ENCODE measurements around the gene GNS.

The GNS gene

DNA sequence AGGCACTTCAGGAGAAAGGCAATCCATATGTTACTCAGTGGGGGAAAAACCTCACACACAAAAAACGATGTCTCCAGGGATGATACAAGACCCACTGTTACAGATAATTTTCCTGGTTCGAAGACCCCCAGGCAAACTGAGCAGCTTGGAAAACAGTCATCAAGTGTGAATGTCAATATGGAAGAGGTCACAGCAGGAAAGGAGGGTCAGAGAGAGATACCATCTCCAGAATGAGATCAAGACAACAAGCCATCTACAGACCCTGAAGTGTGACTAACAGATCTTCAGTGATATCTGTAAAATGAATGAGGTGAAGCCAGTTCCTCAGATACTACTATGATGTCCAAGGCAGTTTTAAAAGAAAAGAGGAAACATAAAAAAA is 28.6 kb downstream of the GNS start:
- DNase-seq (ENCODE audit: low read depth) = no peak
- H3K4me3 ChIP-seq (ENCODE audit: low read depth, low read length) = no peak overlapping the region
- TF ChIP-seq CTCF (IDR thresholded peaks at IDR 0.05; ENCODE audit: low read depth, low read length, missing control alignments) = no peak

- TF ChIP-seq CTCF (IDR thresholded peaks at IDR 0.05; ENCODE audit: low read depth, low read length, missing control alignments) = no peak
- DNase-seq (ENCODE audit: low read depth) = no peak
- no peak overlapping the region for H3K4me3 ChIP-seq (ENCODE audit: low read depth, low read length)
Measured at GRCh38 chr12:64729909-64730587, 29.2 kb downstream of the GNS start.

DNA sequence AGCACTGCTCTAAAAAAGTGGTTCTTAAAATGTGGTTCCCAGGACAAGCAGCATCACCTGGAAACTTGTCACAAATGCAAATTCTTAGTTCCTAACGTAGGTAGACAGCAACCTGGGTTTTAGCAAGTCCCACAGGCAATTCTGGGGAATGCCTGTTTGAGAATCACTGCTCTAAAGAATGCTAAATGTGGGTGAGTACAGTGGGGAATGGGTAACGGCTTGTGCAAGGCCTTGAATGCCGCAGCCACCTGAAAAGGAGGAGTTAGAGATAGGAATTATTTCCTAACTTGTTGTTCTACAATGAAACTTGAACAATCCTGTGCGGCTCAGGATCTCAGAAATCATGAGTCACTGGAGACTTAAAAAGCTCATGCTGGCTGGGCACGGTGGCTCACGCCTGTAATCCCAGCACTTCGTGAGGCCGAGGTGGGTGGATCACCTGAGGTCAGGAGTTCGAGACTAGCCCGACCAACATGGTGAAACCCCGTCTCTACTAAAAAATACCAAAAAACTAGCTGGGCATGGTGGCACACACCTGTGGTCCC is 34.9 kb downstream of the GNS start:
- TF ChIP-seq CTCF (IDR thresholded peaks at IDR 0.05; ENCODE audit: low read depth, low read length, missing control alignments) = no peak
- DNase-seq (ENCODE audit: low read depth) = no peak
- no peak overlapping the region for H3K4me3 ChIP-seq (ENCODE audit: low read depth, low read length)

DNA sequence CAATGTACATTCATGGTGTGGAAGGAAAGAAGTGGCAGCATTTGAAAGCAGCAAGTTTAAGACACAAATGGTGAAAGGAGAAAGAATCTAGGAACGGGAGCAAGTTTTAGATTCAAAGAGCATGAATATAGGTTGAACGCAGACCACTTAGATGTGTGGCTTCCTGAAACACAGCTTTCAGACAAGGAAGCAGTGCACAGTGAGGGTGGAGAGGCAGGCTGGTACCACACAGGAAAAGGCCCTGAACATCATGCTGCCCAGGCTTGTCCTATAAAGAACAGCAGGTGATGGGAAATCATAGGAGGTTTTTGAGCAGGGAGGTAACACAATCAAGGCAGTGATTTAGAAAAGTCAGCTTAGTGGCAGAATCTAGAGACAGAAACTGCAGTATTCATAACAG is 35.6 kb downstream of the GNS start:
- no peak for DNase-seq (ENCODE audit: low read depth)
- TF ChIP-seq CTCF (IDR thresholded peaks at IDR 0.05; ENCODE audit: low read depth, low read length, missing control alignments) = no peak
- no peak overlapping the region for H3K4me3 ChIP-seq (ENCODE audit: low read depth, low read length)

DNA sequence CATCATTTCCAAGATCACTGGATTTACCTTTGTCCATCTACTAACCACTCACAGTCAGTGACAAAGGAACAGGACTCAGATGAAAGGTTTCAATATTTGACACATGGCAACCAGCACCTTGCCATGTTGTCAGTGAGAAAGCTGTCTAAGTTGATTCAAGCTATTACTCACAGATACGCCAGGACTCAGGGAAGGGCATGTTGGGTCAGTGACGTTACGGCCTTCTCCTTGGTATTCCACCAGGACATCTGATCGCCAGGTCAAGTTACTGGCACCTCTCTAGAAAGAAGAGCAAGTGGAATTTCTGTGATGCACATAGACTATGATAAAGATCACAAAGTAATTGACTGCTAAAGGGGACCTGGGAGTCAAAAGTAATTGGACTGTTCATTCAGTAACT is 36.4 kb downstream of the GNS start:
- no peak for DNase-seq (ENCODE audit: low read depth)
- TF ChIP-seq CTCF (IDR thresholded peaks at IDR 0.05; ENCODE audit: low read depth, low read length, missing control alignments) = no peak
- no peak overlapping the region for H3K4me3 ChIP-seq (ENCODE audit: low read depth, low read length)

DNA sequence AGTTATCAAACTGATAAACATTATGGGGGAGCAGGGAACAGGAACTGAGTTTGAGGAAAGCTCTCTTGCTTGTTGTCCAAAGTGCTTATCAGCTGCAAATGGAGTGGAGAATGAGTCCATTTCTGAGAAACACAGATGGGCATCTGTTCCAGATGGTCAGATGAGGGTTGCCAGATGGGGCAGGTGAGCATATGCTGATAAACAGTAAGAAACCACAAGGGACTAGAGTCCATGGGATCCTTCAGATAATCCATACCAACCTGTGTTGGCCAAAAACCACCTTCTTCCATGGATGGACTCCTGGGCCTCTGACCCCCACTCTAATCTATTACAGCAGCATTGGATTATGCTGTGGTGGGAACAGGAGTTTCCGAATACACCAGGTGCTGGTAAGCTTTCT is 38.3 kb downstream of the GNS start:
- TF ChIP-seq CTCF (IDR thresholded peaks at IDR 0.05; ENCODE audit: low read depth, low read length, missing control alignments) = no peak
- H3K4me3 ChIP-seq (ENCODE audit: low read depth, low read length) = no peak overlapping the region
- DNase-seq (ENCODE audit: low read depth) = no peak

GRCh38 chr12:64718649-64719048 is 40.6 kb downstream of the GNS start:
- no peak for TF ChIP-seq CTCF (IDR thresholded peaks at IDR 0.05; ENCODE audit: low read depth, low read length, missing control alignments)
- no peak for DNase-seq (ENCODE audit: low read depth)
- H3K4me3 ChIP-seq (ENCODE audit: low read depth, low read length) = no peak overlapping the region
